Measurements from ENCODE around the gene SLC26A2.

SLC26A2 gene

DNA sequence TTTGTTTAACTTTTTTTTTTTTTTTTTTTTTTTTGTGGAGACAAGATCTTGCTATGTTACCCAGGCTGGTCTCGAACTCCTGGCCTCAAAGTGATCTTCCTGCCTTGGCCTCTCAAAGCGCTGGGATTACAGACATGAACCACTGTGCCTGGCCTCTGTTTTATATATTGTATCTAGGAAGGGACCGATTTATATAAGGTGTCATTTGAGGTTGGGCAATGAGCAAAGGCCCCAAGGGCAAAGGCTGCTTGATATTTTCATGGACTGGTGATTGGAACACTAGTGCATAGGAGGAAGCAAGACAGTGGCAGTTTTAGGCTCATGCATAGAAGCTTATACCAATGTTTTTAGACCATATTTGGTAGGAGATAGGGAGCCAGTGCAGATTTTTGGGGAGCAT is 3.2 kb downstream of the SLC26A2 start:
- H3K4me1 ChIP-seq (ENCODE audit: control insufficient read depth, insufficient read depth, low read length, poor library complexity, severe bottlenecking): peaks cover 11% of the 10 kb centered on the region
- no peak overlapping the region for H3K4me3 ChIP-seq (ENCODE audit: extremely low read depth, insufficient read depth, low read length, poor library complexity, severe bottlenecking)
- 89 to 100% methylated on average over 3 of the region's 3 CpGs for WGBS, 2 experiments (ENCODE audit: insufficient coverage in 2 of 2)
- H3K9me3 ChIP-seq (ENCODE audit: control insufficient read depth, low read length): no peaks in the 10 kb centered on the region
- no peak overlapping the region for H3K27ac ChIP-seq (ENCODE audit: low read depth, low read length, severe bottlenecking)
- H3K36me3 ChIP-seq (ENCODE audit: control insufficient read depth, insufficient read depth, low read length): no peaks in the 10 kb centered on the region

DNA sequence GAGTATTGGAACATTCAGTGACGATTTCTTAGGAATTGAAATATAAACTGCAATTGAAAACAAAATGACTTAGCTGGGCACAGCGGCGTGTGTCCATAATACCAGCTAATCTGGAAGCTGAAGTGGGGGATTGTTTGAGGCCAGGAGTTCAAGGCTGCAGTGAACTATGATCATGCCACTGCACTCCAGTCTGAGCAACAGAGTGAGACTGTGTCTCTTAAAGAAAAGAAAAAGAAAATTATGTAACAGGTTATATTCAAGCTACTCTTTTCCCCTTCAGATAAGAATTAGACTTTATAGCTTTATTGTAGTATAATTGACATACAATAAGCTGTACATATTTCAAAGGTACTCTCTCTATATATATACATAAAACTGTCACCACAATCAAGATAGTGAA is 6.4 kb downstream of the SLC26A2 start:
- Histone ChIP-seq H3K36me3 (ENCODE audit: control insufficient read depth, insufficient read depth, low read length) (no peaks in the 10 kb centered on the region), H3K4me1 (ENCODE audit: control insufficient read depth, insufficient read depth, low read length, poor library complexity, severe bottlenecking) (no peaks in the 10 kb centered on the region), H3K27ac (ENCODE audit: low read depth, low read length, severe bottlenecking) (no peak overlapping the region), H3K4me3 (ENCODE audit: extremely low read depth, insufficient read depth, low read length, poor library complexity, severe bottlenecking) (no peak overlapping the region), H3K9me3 (ENCODE audit: control insufficient read depth, low read length) (no peaks in the 10 kb centered on the region)
- WGBS, 2 experiments (ENCODE audit: insufficient coverage in 2 of 2): 93 to 100% methylated on average over 3 of the region's 3 CpGs

- WGBS, 2 experiments (ENCODE audit: insufficient coverage in 2 of 2): 50 to 70% methylated on average over 1 to 2 of the region's 4 CpGs
- Histone ChIP-seq H3K9me3 (ENCODE audit: control insufficient read depth, low read length) (no peaks in the 10 kb centered on the region), H3K4me1 (ENCODE audit: control insufficient read depth, insufficient read depth, low read length, poor library complexity, severe bottlenecking) (no peaks in the 10 kb centered on the region), H3K27ac (ENCODE audit: low read depth, low read length, severe bottlenecking) (no peak overlapping the region), H3K4me3 (ENCODE audit: extremely low read depth, insufficient read depth, low read length, poor library complexity, severe bottlenecking) (no peak overlapping the region), H3K36me3 (ENCODE audit: control insufficient read depth, insufficient read depth, low read length) (no peaks in the 10 kb centered on the region)
Measured at GRCh38 chr5:149969181-149969930, 8.8 kb downstream of the SLC26A2 start.

GRCh38 chr5:149975409-149975808 is 14.9 kb downstream of the SLC26A2 start:
- Histone ChIP-seq H3K36me3 (ENCODE audit: control insufficient read depth, insufficient read depth, low read length) (peaks cover 18% of the 10 kb centered on the region), H3K9me3 (ENCODE audit: control insufficient read depth, low read length) (no peaks in the 10 kb centered on the region), H3K4me1 (ENCODE audit: control insufficient read depth, insufficient read depth, low read length, poor library complexity, severe bottlenecking) (no peaks in the 10 kb centered on the region), H3K4me3 (ENCODE audit: extremely low read depth, insufficient read depth, low read length, poor library complexity, severe bottlenecking) (no peak overlapping the region), H3K27ac (ENCODE audit: low read depth, low read length, severe bottlenecking) (no peak overlapping the region)
- WGBS, 2 experiments (ENCODE audit: insufficient coverage in 2 of 2): 70 to 100% methylated on average over 1 to 2 of the region's 2 CpGs

- no peak overlapping the region for H3K27ac ChIP-seq (ENCODE audit: low read depth, low read length, severe bottlenecking)
- no peak overlapping the region for H3K4me3 ChIP-seq (ENCODE audit: extremely low read depth, insufficient read depth, low read length, poor library complexity, severe bottlenecking)
- peaks cover 19% of the 10 kb centered on the region for H3K36me3 ChIP-seq (ENCODE audit: control insufficient read depth, insufficient read depth, low read length)
- no CpG with 5 or more reads among the region's 1 CpG for WGBS, 2 experiments (ENCODE audit: insufficient coverage in 2 of 2)
- H3K4me1 ChIP-seq (ENCODE audit: control insufficient read depth, insufficient read depth, low read length, poor library complexity, severe bottlenecking): no peaks in the 10 kb centered on the region
- no peaks in the 10 kb centered on the region for H3K9me3 ChIP-seq (ENCODE audit: control insufficient read depth, low read length)
Measured at GRCh38 chr5:149979896-149980295, 19.3 kb downstream of the SLC26A2 start.

- Histone ChIP-seq H3K9me3 (ENCODE audit: control insufficient read depth, low read length) (no peaks in the 10 kb centered on the region), H3K36me3 (ENCODE audit: control insufficient read depth, insufficient read depth, low read length) (peaks cover 19% of the 10 kb centered on the region), H3K27ac (ENCODE audit: low read depth, low read length, severe bottlenecking) (no peak overlapping the region), H3K4me1 (ENCODE audit: control insufficient read depth, insufficient read depth, low read length, poor library complexity, severe bottlenecking) (no peaks in the 10 kb centered on the region), H3K4me3 (ENCODE audit: extremely low read depth, insufficient read depth, low read length, poor library complexity, severe bottlenecking) (no peak overlapping the region)
- WGBS, 2 experiments (ENCODE audit: insufficient coverage in 2 of 2): 100% methylated on average over 1 to 2 of the region's 3 CpGs
Measured at GRCh38 chr5:149981206-149981605, 20.6 kb downstream of the SLC26A2 start.

DNA sequence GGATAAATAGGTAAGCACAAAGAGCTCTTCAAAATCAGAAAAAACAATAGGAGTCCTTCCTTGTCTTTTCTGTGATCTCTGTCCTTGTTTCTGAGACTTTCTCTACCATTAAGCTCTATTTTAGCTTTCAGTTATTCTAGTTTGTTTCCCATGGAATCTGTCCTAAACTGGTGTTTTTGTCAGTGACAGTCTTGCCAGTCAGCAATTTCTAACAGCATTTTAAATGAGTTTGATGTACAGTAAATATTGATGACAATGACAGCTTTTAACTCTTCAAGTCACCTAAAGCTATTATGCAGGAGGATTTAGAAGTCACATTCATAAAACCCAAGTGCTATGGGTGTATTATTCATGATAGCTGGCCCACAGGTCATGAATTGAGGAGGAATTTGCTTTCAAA is 21.9 kb downstream of the SLC26A2 start:
- Histone ChIP-seq H3K27ac (ENCODE audit: low read depth, low read length, severe bottlenecking) (no peak overlapping the region), H3K4me3 (ENCODE audit: extremely low read depth, insufficient read depth, low read length, poor library complexity, severe bottlenecking) (no peak overlapping the region), H3K4me1 (ENCODE audit: control insufficient read depth, insufficient read depth, low read length, poor library complexity, severe bottlenecking) (no peaks in the 10 kb centered on the region), H3K9me3 (ENCODE audit: control insufficient read depth, low read length) (no peaks in the 10 kb centered on the region), H3K36me3 (ENCODE audit: control insufficient read depth, insufficient read depth, low read length) (peaks cover 19% of the 10 kb centered on the region)

- H3K4me1 ChIP-seq (ENCODE audit: control insufficient read depth, insufficient read depth, low read length, poor library complexity, severe bottlenecking): no peaks in the 10 kb centered on the region
- no peak overlapping the region for H3K27ac ChIP-seq (ENCODE audit: low read depth, low read length, severe bottlenecking)
- H3K36me3 ChIP-seq (ENCODE audit: control insufficient read depth, insufficient read depth, low read length): no peaks in the 10 kb centered on the region
- no peak overlapping the region for H3K4me3 ChIP-seq (ENCODE audit: extremely low read depth, insufficient read depth, low read length, poor library complexity, severe bottlenecking)
- no peaks in the 10 kb centered on the region for H3K9me3 ChIP-seq (ENCODE audit: control insufficient read depth, low read length)
- WGBS, 2 experiments (ENCODE audit: insufficient coverage in 2 of 2): 89 to 97% methylated on average over 4 of the region's 5 CpGs
Measured at GRCh38 chr5:149988126-149988525, 27.6 kb downstream of the SLC26A2 start.

DNA sequence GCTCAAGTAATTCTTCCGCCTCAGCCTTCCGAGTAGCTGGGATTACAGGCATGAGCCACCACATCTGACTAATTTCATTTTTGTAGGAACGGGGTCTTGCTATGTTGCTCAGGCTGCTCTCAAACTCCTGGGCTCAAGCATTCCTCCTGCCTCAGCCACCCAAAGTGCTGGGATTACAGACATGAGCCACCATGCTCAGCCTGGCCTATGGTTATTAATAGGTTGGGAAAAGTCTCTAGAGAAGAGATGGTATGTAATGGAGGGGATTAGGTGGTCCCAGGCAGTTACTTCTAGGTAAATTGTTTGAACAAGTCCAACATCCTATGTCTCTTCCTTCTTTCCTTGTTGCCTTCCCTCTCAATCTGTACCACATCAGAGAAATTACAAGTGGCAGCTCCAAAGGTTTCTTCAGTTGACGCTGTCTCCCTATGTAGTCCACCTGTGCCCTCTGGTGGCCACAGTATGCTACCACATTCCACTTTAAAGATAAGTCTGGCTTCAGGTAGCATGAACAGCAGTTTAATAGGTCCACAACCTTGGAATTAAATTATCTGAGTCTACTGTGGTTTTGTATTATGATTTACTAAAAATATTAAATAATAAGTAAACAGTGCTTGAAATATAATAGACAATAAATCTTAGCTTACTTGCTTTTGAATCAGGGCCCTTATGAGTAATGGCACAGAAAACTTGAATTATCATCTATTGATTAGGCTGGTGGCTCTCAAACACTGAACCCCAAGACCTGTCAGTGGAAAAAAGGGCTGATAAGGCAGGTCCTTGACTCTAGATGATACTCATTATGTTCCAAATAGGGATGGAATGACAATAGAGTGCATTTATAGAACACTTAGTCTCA is 30.2 kb downstream of the SLC26A2 start:
- Histone ChIP-seq H3K9me3 (ENCODE audit: control insufficient read depth, low read length) (no peaks in the 10 kb centered on the region), H3K27ac (ENCODE audit: low read depth, low read length, severe bottlenecking) (no peak overlapping the region), H3K4me1 (ENCODE audit: control insufficient read depth, insufficient read depth, low read length, poor library complexity, severe bottlenecking) (peaks cover 6% of the 10 kb centered on the region), H3K4me3 (ENCODE audit: extremely low read depth, insufficient read depth, low read length, poor library complexity, severe bottlenecking) (no peak overlapping the region), H3K36me3 (ENCODE audit: control insufficient read depth, insufficient read depth, low read length) (peaks cover 6% of the 10 kb centered on the region)
- WGBS, 2 experiments (ENCODE audit: insufficient coverage in 2 of 2): 67 to 87% methylated on average over 3 to 4 of the region's 4 CpGs

- Histone ChIP-seq H3K9me3 (ENCODE audit: control insufficient read depth, low read length) (no peaks in the 10 kb centered on the region), H3K4me1 (ENCODE audit: control insufficient read depth, insufficient read depth, low read length, poor library complexity, severe bottlenecking) (peaks cover 6% of the 10 kb centered on the region), H3K4me3 (ENCODE audit: extremely low read depth, insufficient read depth, low read length, poor library complexity, severe bottlenecking) (no peak overlapping the region), H3K36me3 (ENCODE audit: control insufficient read depth, insufficient read depth, low read length) (peaks cover 6% of the 10 kb centered on the region), H3K27ac (ENCODE audit: low read depth, low read length, severe bottlenecking) (no peak overlapping the region)
- 92 to 100% methylated on average over 2 of the region's 3 CpGs for WGBS, 2 experiments (ENCODE audit: insufficient coverage in 2 of 2)
Measured at GRCh38 chr5:149993471-149993870, 32.9 kb downstream of the SLC26A2 start.

Measured in mesodermal cell (in vitro differentiated cells).